Mucosa of rectum (tissue), 2 donors: Measurements from ENCODE around the gene WSCD2.

ENCODE experiments used
- H3K27ac ChIP-seq, 2 donors: one replicate each; pipeline ENCODE4 v1.7.0; 2013; ENCODE audit warnings: inconsistent platforms in 2 of 2, low read depth in 2 of 2, low read length in 2 of 2
- H3K27me3 ChIP-seq, 2 donors: one replicate each; pipeline ENCODE4 v1.7.0; 2013; ENCODE audit warnings: low read length in 2 of 2; ENCODE audit not compliant: control insufficient read depth in 2 of 2, insufficient read depth in 2 of 2
- H3K36me3 ChIP-seq, 2 donors: one replicate each; pipeline ENCODE4 v1.7.0; 2013; ENCODE audit warnings: low read length in 2 of 2; ENCODE audit not compliant: control insufficient read depth in 2 of 2, insufficient read depth in 2 of 2
- H3K4me1 ChIP-seq, 2 donors: one replicate each; pipeline ENCODE4 v1.7.0; 2013; ENCODE audit warnings: low read length in 2 of 2, mild to moderate bottlenecking in 1 of 2; ENCODE audit not compliant: control insufficient read depth in 2 of 2, insufficient read depth in 2 of 2
- H3K4me3 ChIP-seq, 2 donors: one replicate each; pipeline ENCODE4 v1.7.0; 2013; ENCODE audit warnings: low read length in 2 of 2
- H3K9ac ChIP-seq, 2 donors: one replicate each; pipeline ENCODE4 v1.7.0; 2013; ENCODE audit warnings: low read length in 2 of 2, low read depth in 1 of 2, mild to moderate bottlenecking in 1 of 2
- H3K9me3 ChIP-seq, 2 donors: one replicate each; pipeline ENCODE4 v1.7.0; 2013; ENCODE audit warnings: low read length in 2 of 2; ENCODE audit not compliant: control insufficient read depth in 2 of 2
- donor health status: healthy.
- donor health status: Normal muscosa, but diverticular disease.

WSCD2 gene

GRCh38 chr12:108140501-108140900 lies 11.4 kb downstream of the WSCD2 start:
- no peaks in the 10 kb centered on the region for H3K36me3 ChIP-seq
- no peaks in the 10 kb centered on the region for H3K4me1 ChIP-seq
- no peaks in the 10 kb centered on the region for H3K27me3 ChIP-seq
- no peak overlapping the region for H3K4me3 ChIP-seq
- no peaks in the 10 kb centered on the region for H3K9me3 ChIP-seq
- no peak overlapping the region for H3K9ac ChIP-seq
- H3K27ac ChIP-seq = no peak overlapping the region

GRCh38 chr12:108141600-108142130 lies 12.6 kb downstream of the WSCD2 start:
- Histone ChIP-seq H3K9me3 (no peaks in the 10 kb centered on the region), H3K9ac (no peak overlapping the region), H3K27me3 (no peaks in the 10 kb centered on the region), H3K27ac (no peak overlapping the region), H3K4me3 (no peak overlapping the region), H3K4me1 (no peaks in the 10 kb centered on the region), H3K36me3 (no peaks in the 10 kb centered on the region)

- Histone ChIP-seq H3K36me3 (no peaks in the 10 kb centered on the region), H3K9me3 (no peaks in the 10 kb centered on the region), H3K4me3 (no peak overlapping the region), H3K27me3 (no peaks in the 10 kb centered on the region), H3K4me1 (no peaks in the 10 kb centered on the region), H3K9ac (no peak overlapping the region), H3K27ac (no peak overlapping the region)
Observed at GRCh38 chr12:108143144-108143543, 14.1 kb downstream of the WSCD2 start.

GRCh38 chr12:108144080-108144479 lies 15.0 kb downstream of the WSCD2 start:
- Histone ChIP-seq H3K36me3 (no peaks in the 10 kb centered on the region), H3K4me1 (no peaks in the 10 kb centered on the region), H3K9me3 (no peaks in the 10 kb centered on the region), H3K4me3 (no peak overlapping the region), H3K27me3 (no peaks in the 10 kb centered on the region), H3K9ac (no peak overlapping the region), H3K27ac (no peak overlapping the region)

GRCh38 chr12:108145011-108145410 lies 15.9 kb downstream of the WSCD2 start:
- Histone ChIP-seq H3K9me3 (no peaks in the 10 kb centered on the region), H3K4me3 (no peak overlapping the region), H3K9ac (no peak overlapping the region)

GRCh38 chr12:108146035-108146893 lies 17.2 kb downstream of the WSCD2 start:
- no peaks in the 10 kb centered on the region for H3K4me1 ChIP-seq
- H3K27me3 ChIP-seq = peaks cover 0 to 4% of the 10 kb centered on the region in 2 donors
- H3K4me3 ChIP-seq = no peak overlapping the region
- no peaks in the 10 kb centered on the region for H3K36me3 ChIP-seq
- no peak overlapping the region for H3K27ac ChIP-seq
- H3K9ac ChIP-seq = no peak overlapping the region
- H3K9me3 ChIP-seq = no peaks in the 10 kb centered on the region

More at GRCh38 chr12:108145011-108145410, 15.9 kb downstream of the WSCD2 start:
- H3K27ac ChIP-seq = no peak overlapping the region
- no peaks in the 10 kb centered on the region for H3K36me3 ChIP-seq
- H3K27me3 ChIP-seq = no peaks in the 10 kb centered on the region
- no peaks in the 10 kb centered on the region for H3K4me1 ChIP-seq

- Histone ChIP-seq H3K27ac (no peak overlapping the region), H3K36me3 (no peaks in the 10 kb centered on the region), H3K4me3 (no peak overlapping the region), H3K4me1 (no peaks in the 10 kb centered on the region), H3K9me3 (no peaks in the 10 kb centered on the region), H3K27me3 (peaks cover 0 to 4% of the 10 kb centered on the region in 2 donors), H3K9ac (no peak overlapping the region)
Observed at GRCh38 chr12:108147279-108147678, 18.2 kb downstream of the WSCD2 start.

GRCh38 chr12:108148521-108149074 lies 19.5 kb downstream of the WSCD2 start:
- Histone ChIP-seq H3K9me3 (no peaks in the 10 kb centered on the region), H3K27ac (no peak overlapping the region), H3K4me3 (no peak overlapping the region), H3K36me3 (no peaks in the 10 kb centered on the region), H3K9ac (no peak overlapping the region), H3K4me1 (no peaks in the 10 kb centered on the region), H3K27me3 (peaks cover 0 to 4% of the 10 kb centered on the region in 2 donors)

- Histone ChIP-seq H3K36me3 (no peaks in the 10 kb centered on the region), H3K4me1 (no peaks in the 10 kb centered on the region), H3K9me3 (no peaks in the 10 kb centered on the region), H3K27me3 (peaks cover 0 to 4% of the 10 kb centered on the region in 2 donors), H3K27ac (no peak overlapping the region), H3K9ac (no peak overlapping the region), H3K4me3 (no peak overlapping the region)
Observed at GRCh38 chr12:108150436-108150835, 21.3 kb downstream of the WSCD2 start.

GRCh38 chr12:108151533-108152169 lies 22.6 kb downstream of the WSCD2 start:
- Histone ChIP-seq H3K27ac (no peak overlapping the region), H3K9me3 (no peaks in the 10 kb centered on the region), H3K27me3 (peaks cover 0 to 4% of the 10 kb centered on the region in 2 donors), H3K4me1 (no peaks in the 10 kb centered on the region), H3K36me3 (no peaks in the 10 kb centered on the region), H3K4me3 (no peak overlapping the region), H3K9ac (no peak overlapping the region)
